Thymus (tissue), 11 donors: ENCODE results near the gene HEXIM2. TPM values are rescaled to one million over a fixed set of nuclear protein-coding genes. Genes with fewer than 3 reads are reported as not detected.
A peak's percentile ranks its signal among the peaks of the same experiment; 100 is the strongest.

Experiments
- DNase-seq, 9 donors: peaks; one replicate each; pipeline ENCODE4 v3.0.0-alpha.2; 2013; ENCODE audit warnings: low spot score in 9 of 9, low read depth in 6 of 9, missing footprints in 1 of 9
- H3K27ac ChIP-seq, 2 donors: one replicate each; pipeline ENCODE4 v1.5.1; 2013; ENCODE audit warnings: control low read depth in 1 of 2, low read depth in 1 of 2, low read length in 1 of 2, mild to moderate bottlenecking in 1 of 2, moderate library complexity in 1 of 2
- H3K27me3 ChIP-seq, 2 donors: one replicate each; pipeline ENCODE4 v1.5.1; 2013; ENCODE audit warnings: low read length in 1 of 2; ENCODE audit not compliant: control insufficient read depth in 2 of 2, insufficient read depth in 1 of 2
- H3K36me3 ChIP-seq, 2 donors: one replicate each; pipeline ENCODE4 v1.5.1; 2013; ENCODE audit warnings: low read length in 1 of 2, mild to moderate bottlenecking in 1 of 2, moderate library complexity in 1 of 2; ENCODE audit not compliant: control insufficient read depth in 2 of 2, insufficient read depth in 2 of 2
- H3K4me1 ChIP-seq, 2 donors: one replicate each; pipeline ENCODE4 v1.5.1; 2013; ENCODE audit warnings: low read length in 2 of 2; ENCODE audit not compliant: control insufficient read depth in 2 of 2, insufficient read depth in 2 of 2
- H3K4me3 ChIP-seq, 2 donors: one replicate each; pipeline ENCODE4 v1.5.1; 2013; ENCODE audit warnings: low read length in 2 of 2, control low read depth in 1 of 2, mild to moderate bottlenecking in 1 of 2
- H3K9me3 ChIP-seq, 2 donors: one replicate each; pipeline ENCODE4 v1.5.1; 2013; ENCODE audit warnings: low read length in 1 of 2, mild to moderate bottlenecking in 1 of 2; ENCODE audit not compliant: control insufficient read depth in 2 of 2, insufficient read depth in 1 of 2
- WGBS: extraction: QIAGEN DNeasy Blood & Tissue Kit; methylation state at CpG from one replicate; pipeline ENCODE4 v1.1.7; 2013; 5-methylcytosine and 5-hydroxymethylcytosine counted together
- polyA plus RNA-seq: library from polyadenylated mRNA; stranded (reverse); fragments of 200-250 nt; gene quantifications from one replicate; pipeline ENCODE4 v1.2.3, GENCODE V29; 2013
- total RNA-seq: library from RNA; stranded (reverse); fragments of 120-200 nt; gene quantifications from one replicate; pipeline ENCODE4 v1.2.4, GENCODE V29; 2013
- donor health status: healthy.

HEXIM2 gene
- total and polyA plus RNA-seq, 2 donors, result 7.4 to 9.6 TPM

- Histone ChIP-seq H3K27me3 (no peaks in the 10 kb centered on the region), H3K9me3 (no peaks in the 10 kb centered on the region), H3K4me3 (no peak overlapping the region), H3K27ac (peak overlapping the region in 1 of 2 donors; percentile 15), H3K36me3 (no peaks in the 10 kb centered on the region), H3K4me1 (peaks cover 21 to 27% of the 10 kb centered on the region in 2 donors)
- DNase-seq, result no peak
- WGBS, result 96% methylated on average over 2 of the region's 2 CpGs
Observed at GRCh38 chr17:45155483-45155882, 6.2 kb upstream of the HEXIM2 start.

DNA sequence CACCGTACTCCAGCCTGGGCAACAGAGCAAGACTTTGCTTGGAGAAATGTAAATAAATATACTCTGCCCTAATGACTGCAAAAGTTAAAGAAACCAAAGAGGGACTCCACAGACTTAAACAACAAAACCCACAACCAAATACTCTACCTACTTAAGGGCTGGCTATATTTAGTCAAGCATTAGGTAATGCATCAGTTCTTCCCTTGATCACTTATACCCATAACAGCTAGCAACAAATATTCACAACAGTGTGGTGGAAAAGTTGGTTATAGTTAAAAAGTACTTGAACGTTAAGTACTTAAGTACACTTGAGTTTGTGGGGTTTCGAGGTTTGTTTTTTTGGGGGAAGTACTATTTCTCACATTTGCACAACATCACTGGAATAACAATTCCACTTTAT, 5.4 kb upstream of the HEXIM2 start:
- no peaks in the 10 kb centered on the region for H3K36me3 ChIP-seq
- peaks cover 15 to 19% of the 10 kb centered on the region in 2 donors for H3K4me1 ChIP-seq
- H3K27ac ChIP-seq, result no peak overlapping the region
- H3K27me3 ChIP-seq, result no peaks in the 10 kb centered on the region
- no peaks in the 10 kb centered on the region for H3K9me3 ChIP-seq
- no peak overlapping the region for H3K4me3 ChIP-seq
- WGBS, result 96% methylated on average over 3 of the region's 3 CpGs
- no peak for DNase-seq

- WGBS, result under 1% methylated on average over 48 of the region's 48 CpGs
- Histone ChIP-seq H3K4me3 (peak overlapping the region; percentile 88 to 96), H3K27me3 (no peaks in the 10 kb centered on the region), H3K4me1 (peaks cover 16 to 25% of the 10 kb centered on the region in 2 donors), H3K27ac (peak overlapping the region; percentile 99 to 100), H3K9me3 (no peaks in the 10 kb centered on the region), H3K36me3 (no peaks in the 10 kb centered on the region)
- DNase-seq, result peak in 5 of 9 donors; percentile 62 to 86 (median 74)
Observed at GRCh38 chr17:45160447-45161287, 1.0 kb upstream of the HEXIM2 start.

- H3K27ac ChIP-seq, result peak overlapping the region; percentile 78 to 82
- H3K9me3 ChIP-seq, result no peaks in the 10 kb centered on the region
- H3K27me3 ChIP-seq, result no peaks in the 10 kb centered on the region
- peak overlapping the region; percentile 54 to 96 for H3K4me3 ChIP-seq
- 73% methylated on average over 9 of the region's 9 CpGs for WGBS
- H3K36me3 ChIP-seq, result no peaks in the 10 kb centered on the region
- no peak for DNase-seq
- peaks cover 16 to 25% of the 10 kb centered on the region in 2 donors for H3K4me1 ChIP-seq
Observed at GRCh38 chr17:45162025-45162687, 481 bp downstream of the HEXIM2 start.

DNA sequence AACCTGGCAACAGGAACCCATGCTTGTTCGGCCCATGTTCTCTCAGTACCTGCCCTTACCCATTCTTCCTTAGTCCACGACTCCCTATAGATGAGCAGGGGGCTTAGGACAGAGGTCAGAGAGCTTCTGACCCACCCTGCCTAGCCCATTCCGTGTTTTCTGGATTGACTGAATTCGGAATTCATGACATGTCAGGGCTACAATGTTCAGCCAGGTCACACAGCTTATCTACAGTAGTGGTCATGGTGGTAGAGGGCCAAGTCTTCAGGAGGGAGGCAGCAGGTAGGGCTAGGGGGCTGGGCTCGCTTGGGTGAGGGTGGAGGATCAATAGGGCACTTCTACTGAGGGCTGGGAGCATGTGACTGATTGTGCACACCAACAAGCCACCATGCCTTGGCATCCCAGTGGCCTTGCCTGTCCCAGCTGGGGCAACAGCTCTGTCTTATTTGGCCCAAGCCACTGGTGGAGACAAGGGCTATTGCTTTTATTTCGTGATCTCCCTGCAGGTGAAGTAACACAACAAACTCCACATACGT, 3.1 kb downstream of the HEXIM2 start:
- DNase-seq, result no peak
- no peaks in the 10 kb centered on the region for H3K27me3 ChIP-seq
- H3K36me3 ChIP-seq, result peaks cover 4 to 6% of the 10 kb centered on the region in 2 donors
- H3K4me1 ChIP-seq, result peaks cover 8 to 21% of the 10 kb centered on the region in 2 donors
- 90% methylated on average over 7 of the region's 7 CpGs for WGBS
- no peak overlapping the region for H3K4me3 ChIP-seq
- H3K9me3 ChIP-seq, result no peaks in the 10 kb centered on the region
- no peak overlapping the region for H3K27ac ChIP-seq

GRCh38 chr17:45168991-45169752, 7.5 kb downstream of the HEXIM2 start:
- WGBS, result 98% methylated on average over 43 of the region's 43 CpGs
- Histone ChIP-seq H3K9me3 (no peaks in the 10 kb centered on the region), H3K4me3 (no peak overlapping the region), H3K4me1 (peaks cover 21 to 51% of the 10 kb centered on the region in 2 donors), H3K36me3 (peaks cover 4 to 6% of the 10 kb centered on the region in 2 donors), H3K27me3 (no peaks in the 10 kb centered on the region), H3K27ac (no peak overlapping the region)
- DNase-seq, result no peak

DNA sequence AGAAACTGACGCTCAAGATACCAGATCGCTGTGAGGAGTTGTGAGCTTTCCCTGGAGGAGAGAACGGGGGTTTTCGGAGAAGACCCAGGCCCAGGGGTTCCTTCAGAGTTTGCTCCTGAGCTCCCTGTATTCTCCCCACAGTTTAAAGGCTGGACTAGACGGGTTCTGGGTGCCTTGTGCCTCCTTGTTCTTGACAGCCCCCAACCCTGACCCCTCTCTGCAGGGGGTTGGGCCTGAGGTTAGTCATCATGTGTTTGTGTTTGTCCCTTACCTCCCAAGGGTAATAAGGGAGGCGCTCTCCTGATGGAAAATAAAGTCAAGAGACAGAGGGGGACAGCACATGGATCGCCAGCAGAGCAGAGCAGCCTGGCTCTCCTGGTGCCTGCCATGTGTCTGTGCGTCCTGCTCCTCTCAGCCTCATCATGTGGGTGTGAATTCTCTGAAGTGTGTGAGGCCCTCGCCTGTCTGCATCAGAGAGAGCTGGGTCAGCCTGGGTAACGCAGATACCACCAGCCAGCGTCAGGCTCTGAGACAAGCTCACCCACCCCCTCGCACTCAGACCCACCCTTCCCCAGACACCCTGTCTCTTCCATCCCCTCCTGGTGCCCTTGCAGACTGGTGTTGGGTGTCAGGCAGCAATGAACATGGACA, 8.7 kb downstream of the HEXIM2 start:
- H3K27me3 ChIP-seq, result no peaks in the 10 kb centered on the region
- no peak overlapping the region for H3K4me3 ChIP-seq
- peaks cover 21 to 42% of the 10 kb centered on the region in 2 donors for H3K4me1 ChIP-seq
- peak overlapping the region; percentile 73 to 89 for H3K27ac ChIP-seq
- peaks cover 4 to 6% of the 10 kb centered on the region in 2 donors for H3K36me3 ChIP-seq
- H3K9me3 ChIP-seq, result no peaks in the 10 kb centered on the region
- DNase-seq, result no peak
- 94% methylated on average over 12 of the region's 12 CpGs for WGBS

DNA sequence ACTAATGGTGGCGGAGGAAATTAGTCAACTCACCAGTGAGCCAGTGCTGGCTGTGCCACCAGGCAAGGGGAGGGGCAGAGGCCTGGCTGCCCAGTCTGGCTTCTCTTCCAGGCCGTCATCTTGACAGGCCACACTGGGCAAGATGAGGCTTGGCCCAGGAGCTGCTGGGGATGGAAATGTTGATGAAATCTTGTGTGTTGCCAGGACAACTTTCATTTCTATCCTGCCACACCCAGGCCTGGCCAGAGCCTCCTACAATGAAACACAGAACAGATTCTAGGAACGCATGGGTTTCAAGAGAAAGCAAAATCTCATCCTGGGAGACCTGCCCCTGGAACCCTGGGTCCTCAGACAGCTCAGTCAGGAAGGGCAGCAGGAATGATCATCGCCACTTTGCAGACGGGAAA, 9.3 kb downstream of the HEXIM2 start:
- peaks cover 21 to 44% of the 10 kb centered on the region in 2 donors for H3K4me1 ChIP-seq
- peak overlapping the region; percentile 89 to 98 for H3K27ac ChIP-seq
- H3K36me3 ChIP-seq, result peaks cover 4 to 6% of the 10 kb centered on the region in 2 donors
- WGBS, result 82% methylated on average over 5 of the region's 5 CpGs
- no peaks in the 10 kb centered on the region for H3K27me3 ChIP-seq
- H3K4me3 ChIP-seq, result no peak overlapping the region
- peak in 1 of 9 donors; percentile 33 for DNase-seq
- H3K9me3 ChIP-seq, result no peaks in the 10 kb centered on the region
